22Rv1 (cell line): ENCODE data around the gene NIPAL3.

Experiments used
- CTCF ChIP-seq: fragments of 450-650 bp; IDR thresholded peaks from 2 replicates; pipeline ENCODE4 v1.5.1; 2017; ENCODE audit warnings: mild to moderate bottlenecking
- ZFX ChIP-seq: fragments of 450-650 bp; IDR thresholded peaks from 2 replicates; pipeline ENCODE4 v1.6.1; 2017; ENCODE audit warnings: antibody characterized with exemption, borderline replicate concordance

DNA sequence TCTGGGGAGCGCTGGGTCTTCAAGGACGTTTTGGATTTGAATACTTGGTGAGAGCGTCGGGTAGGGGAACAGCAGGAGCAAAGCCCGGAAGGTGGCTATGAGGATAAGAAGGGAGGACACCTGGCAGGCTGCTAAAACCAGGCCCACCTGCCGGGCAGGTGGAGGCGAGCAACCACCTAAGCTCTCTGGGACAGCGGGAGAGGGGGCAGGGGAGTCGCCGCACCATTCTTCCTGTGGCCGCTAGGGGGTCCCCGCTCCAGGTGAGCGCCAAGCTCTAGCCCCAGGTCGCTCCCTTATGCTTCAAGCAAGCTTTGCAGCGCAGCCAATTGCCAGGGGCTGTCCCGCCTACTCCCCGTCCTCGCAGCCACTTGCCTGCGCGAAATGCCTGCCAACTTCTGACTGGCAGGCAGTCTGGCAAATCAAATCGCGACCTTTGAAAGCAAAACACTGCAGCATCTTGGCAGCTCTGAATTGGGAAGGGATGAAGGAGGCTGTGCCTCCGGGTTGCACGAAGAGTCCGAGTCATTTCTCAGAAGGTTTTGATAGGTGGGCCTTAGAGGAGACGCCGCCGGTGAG, at the start of gene NIPAL3:
- TF ChIP-seq CTCF = peak; percentile 94
- TF ChIP-seq ZFX = no peak
